Measurements from ENCODE around the gene LRP11.
"Not testable (repeated sequence)": the region's sequence is repeated elsewhere in the genome, so short reads cannot be mapped to it uniquely, and the experiment has no call there.

LRP11 gene

DNA sequence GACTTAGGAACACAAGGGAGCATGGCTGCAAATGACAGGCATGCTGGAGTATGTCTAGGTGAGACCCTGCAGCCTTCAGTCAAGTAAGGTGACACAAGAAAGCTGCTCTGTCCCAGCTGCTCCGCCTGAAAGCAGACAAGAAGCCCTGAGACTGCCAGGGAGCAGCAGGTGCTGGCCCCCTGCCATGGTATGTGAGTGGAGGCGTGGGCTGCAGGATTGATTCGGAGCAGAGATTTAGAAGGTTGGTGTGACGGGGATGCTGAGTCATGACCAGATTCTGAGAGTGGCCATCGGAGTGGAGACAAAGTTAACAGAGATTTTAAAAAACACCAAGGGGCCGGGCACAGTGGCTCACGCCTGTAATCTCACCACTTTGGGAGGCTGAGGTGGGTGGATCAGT, 17.8 kb downstream of the LRP11 start:
- DNase-seq = peak; percentile 27

DNA sequence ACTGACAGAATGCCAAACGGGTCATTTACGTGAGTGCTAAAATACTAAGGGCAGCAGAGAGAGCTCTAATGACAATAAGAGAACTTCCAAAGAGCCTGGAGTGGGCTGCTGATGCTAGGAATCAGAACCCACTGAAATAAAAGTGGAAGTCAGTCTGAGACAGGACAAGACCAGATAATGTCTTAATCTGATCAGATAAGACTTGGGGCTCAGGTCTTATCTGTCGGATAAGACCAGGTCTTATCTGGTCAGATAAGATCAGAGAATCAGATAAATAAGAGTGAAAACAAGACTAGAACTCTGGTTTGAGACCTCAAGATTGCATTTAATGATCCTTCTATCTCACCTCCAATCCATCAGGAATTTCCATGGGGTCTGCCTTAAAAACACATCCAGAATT, 18.6 kb downstream of the LRP11 start:
- DNase-seq = no peak

DNA sequence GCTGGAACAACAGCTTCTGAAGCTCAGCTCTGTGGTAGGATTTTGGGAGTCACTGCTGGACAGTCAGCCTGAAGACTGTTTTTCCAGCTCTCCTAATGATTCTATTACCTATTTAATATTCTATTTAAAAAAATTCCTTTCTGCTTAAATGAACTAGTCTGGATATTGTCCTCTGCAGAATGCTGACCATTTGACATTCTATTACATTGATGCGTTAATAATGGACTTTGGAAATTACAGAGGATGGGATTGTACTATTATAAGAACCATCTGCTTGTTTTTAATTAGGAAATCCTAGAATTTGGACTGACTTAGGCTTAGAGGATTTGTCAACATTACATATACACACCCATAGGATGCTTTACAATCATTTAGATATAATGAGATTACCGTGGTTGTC, 19.7 kb downstream of the LRP11 start:
- no peak for DNase-seq

DNA sequence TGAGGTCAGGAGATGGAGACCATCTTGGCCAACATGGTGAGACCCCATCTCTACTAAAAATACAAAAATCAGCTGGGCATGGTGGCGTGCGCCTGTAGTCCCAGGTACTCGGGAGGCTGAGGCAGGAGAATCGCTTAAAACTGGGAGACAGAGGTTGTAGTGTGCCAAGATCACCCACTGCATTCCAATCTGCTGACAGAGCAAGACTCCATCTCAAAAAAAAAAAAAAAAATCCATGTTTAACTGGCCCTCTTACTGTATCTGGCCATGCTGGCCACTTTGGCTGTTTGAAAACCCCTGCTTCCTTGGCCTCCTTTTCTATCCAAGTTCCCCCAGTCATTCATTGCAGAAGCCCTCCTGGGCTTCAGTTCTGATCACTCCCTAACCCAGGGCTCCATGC, 20.1 kb downstream of the LRP11 start:
- not testable (repeated sequence) for DNase-seq

DNA sequence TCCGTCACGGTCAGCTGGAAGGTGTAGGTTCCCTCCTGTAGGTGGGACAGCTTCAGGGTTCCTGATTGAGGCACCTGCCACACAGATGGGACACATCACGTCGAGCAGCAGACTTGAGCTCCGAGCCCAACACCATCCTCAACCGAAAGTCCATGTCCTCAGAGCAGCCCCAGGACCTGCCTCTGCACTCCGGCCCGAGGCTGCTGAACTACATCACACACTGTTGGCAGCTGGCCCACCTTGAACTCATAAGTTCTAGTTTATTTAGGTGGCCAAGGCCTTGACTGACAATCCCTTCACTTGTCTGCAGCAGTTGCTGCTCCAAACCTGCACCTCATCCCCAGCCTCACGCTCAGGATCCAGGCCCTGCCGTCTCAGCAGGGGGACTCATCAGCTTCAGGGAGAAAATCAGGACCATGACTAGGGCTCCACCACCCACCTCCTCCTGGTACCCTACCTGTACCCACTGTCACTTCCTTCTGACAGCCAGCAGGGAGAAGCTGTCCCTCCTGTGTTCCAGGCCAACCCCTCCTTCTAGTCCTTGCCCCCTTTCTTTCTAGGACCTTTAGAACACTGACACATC, 21.0 kb downstream of the LRP11 start:
- no peak for DNase-seq

DNA sequence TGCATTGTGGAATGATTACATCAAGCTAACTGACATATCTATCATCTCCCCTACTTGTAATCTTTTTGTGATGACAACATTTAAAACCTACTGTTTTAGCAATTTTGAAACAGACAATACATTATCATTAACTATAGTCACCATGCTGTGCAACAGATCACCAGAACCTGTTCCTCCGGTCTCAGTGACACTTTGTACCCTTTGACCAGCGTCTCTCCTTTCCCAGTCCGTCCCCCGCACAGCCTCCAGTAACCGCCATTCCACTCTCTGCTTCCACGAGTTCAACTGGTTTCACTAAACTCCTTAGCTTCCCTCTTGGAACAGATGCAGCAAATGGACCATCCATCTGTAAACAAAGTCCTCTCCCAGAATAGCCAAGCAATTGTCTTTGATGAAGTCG, 21.8 kb downstream of the LRP11 start:
- DNase-seq = no peak

DNA sequence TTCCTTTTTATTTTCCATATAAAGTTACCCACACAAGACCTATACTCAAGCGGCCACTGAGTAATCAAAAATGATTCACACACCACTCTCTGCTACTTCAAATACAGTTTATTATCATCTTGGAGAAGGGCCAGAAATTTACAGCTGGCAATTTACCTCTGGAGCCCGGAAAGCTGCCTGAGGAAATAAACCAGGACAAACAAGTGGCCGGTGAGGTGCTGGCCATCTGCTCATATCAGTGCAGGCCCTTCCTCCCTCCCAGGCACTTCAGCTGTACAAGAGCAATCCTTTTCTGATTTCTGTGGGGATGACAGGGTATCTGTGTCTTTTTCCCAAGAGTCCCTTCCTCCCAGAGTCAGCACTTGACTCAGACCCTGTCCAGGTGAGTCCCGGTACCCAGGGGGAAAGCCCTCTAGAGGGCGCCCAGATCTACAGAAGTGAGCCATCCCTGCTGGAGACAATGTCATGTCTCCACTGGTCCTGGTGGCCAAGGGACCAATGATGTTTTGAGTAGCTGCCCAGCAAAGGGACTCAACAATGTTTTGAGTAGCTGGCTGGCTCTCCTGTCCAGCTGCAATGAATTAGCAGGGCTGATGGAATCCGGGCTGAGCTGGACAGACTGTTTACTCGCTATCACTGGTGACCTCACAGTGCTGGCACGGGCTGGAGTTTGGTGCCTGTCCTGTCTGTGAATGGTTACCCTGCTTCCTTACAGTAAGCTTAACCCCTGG, 23.6 kb downstream of the LRP11 start:
- DNase-seq = peak; percentile 60

DNA sequence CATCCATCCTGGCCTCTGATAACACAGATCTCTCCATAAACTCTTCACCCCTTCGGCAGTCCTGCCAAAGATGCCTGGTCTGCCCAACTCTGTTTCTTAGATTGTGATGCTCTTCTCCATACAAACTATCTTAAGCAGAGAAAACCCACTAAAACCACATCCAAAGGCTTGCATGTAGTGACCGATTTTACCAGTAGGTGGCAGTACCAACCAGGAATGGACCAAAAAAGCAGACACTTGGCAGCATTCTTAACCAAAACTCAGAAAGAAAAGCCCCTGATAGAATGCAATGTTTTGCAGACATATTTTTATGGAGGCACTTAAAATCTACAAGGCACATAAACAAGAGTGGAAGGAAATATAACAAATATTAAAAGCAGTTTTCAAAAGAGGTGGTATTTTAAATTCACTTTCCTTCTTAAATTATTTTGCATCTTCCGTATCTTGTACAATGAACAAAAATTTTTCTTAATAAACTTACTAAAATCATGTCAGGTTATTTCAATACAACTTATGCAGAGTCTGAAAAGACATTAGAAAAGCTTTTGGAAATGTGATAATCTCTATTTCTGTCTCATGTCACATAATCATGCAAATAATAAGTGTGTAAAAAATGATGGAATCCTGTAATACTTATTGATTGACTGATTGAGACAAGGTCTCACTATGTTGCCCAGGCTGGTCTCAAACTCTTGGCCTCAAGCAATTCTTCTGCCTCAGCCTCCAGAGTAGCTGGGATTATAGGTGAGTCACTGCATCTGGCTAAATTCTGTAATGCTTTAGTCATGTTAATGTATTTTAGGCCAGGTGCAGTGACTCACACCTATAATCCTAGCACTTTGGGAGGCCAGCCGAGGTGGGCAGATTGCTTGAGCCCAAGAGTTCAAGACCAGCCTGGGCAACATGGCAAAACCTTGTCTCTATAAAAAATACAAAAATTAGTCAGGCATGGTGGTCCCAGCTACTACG, 29.4 kb downstream of the LRP11 start:
- DNase-seq = peak; percentile 91

DNA sequence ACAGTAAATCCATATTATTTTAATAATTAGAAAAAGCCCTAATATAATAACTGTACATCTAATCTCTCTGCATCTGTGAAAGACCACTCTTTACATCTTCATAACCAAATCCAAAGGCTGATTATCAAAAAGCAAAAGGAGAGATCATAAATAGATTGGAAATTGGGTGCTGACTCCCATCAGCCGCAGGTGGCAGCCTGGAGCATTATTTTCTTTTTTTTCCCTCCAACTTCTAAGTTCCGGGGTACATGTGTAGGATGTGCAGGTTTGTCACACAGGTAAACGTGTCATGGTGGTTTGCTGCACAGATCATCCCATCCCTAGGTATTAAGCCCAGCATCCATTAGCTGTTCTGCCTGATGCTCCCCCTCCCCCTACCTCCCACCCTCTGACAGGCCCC, 30.5 kb downstream of the LRP11 start:
- DNase-seq = no peak

DNA sequence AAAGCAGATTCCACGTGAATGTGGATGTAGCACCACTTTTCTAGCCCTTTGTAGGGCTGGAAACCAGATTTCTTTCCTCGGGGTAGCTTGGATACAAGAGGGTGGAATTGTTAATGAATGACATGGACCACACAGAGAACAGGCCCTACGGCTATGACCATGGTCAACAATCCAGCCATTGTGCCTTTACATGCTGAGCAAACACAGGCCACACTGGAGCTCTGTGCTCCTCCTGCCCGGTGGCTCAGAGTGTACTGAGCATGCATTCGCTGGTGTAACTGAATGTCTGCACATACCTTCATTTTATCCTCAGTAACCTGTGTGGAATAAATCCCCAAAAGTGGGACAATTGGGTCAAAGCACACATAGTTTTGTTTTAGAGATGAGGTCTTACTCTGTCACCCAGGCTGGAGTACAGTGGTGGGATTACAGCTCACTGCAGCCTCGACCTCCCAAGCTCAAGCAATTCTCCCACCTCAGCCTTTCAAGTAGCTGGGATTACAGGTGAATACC, 32.8 kb downstream of the LRP11 start:
- no peak for DNase-seq

DNA sequence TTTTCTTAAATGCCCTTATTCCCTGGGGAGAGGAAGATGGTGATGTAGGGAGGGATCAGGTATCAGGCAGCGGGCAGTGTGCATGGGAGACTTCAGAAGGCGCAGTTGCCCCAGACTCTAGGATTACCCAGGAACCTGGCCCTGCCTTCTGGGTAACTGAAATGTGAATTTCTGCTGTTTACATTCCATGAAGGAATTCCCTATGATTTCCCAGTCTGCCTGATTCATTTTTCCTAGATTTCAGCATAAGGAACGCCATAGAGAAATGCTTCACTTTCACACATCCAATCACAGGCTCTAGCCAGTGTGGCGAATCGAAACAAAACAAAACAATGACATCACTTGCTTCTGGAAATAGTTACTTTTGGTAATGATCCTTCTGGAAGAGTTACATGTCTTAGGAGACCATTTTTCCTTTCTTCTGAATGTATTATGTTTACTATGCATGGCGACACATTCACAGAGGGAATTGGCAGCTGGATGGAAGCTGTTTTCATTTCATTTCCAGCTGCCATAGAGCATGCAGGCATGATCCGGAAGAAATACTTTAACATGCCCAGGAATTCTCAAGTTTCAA, 33.3 kb downstream of the LRP11 start:
- no peak for DNase-seq

DNA sequence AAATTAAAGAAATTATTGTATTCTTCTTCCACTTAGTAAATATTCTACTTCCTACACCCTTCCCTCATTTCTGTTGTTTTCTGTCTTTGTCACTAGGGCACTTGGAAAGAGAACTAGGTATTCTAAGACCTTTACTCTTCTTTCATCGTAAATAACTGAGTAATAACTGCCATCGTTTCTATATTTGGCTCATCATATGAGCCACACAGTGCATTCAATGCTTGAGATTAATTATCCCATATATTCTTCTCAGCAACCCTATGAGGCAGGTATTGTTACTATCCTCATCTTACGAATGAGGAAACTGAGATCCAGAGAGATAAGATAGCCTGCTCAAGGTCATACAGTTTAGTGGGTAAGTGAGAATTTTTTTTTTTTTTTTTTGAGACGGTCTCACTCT, 38.9 kb downstream of the LRP11 start:
- no peak for DNase-seq

DNA sequence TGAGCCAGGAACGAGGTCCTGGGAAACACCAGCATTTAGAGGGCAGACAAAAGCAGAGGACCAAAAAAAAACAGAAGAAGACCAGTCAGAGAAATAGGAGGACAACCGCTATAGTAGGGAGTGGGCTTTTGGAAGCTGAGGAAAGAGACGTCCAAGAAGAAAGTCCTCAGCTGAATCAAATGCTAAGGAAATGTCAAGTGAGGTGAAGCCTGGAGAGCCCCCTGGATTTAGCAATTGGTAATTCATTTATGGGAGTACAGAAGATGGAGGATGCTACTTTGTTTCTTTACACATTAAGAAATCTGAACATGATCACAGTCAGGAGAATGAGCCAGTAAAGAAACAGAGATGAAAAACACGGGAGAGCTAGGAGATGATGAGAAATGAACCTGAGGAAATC, 41.1 kb downstream of the LRP11 start:
- peak; percentile 29 for DNase-seq

DNA sequence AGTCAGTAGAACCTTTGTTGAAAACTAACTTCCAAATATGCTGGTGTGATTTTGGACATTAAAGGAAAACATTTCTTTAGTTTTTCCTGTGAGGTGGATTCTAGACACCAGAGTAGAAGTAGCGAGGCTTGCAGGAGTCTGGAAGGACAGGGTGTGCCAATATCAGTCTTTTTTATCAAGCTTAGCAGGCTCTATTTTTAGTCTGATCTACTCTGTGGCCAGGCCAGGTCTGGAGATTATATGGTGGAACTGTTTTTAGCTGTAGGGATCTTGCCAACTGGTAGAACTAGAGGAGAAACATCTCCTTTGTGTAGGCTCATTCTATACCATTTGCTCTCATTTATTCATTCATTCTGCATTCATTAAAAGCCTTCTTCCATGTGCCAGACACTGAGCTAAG, 42.7 kb downstream of the LRP11 start:
- no peak for DNase-seq

DNA sequence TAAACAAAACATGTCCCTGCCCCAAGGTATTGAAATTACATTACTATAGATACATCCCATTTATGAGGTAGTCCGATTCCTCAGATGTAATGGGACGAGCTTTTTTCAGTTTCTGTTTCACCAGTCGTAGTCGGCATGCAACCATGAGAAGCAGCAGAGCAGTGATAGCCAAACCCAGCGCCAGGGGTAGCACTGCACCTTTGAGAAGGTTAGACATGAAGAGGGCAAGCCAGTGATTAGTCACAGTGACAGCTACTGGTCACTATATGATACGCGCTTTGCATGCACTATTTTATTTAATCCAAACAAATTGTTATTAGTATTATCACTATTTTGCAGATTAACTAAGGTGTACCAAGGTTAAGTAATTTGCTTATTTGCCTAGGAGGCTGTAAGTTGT, 43.7 kb downstream of the LRP11 start:
- DNase-seq = no peak

DNA sequence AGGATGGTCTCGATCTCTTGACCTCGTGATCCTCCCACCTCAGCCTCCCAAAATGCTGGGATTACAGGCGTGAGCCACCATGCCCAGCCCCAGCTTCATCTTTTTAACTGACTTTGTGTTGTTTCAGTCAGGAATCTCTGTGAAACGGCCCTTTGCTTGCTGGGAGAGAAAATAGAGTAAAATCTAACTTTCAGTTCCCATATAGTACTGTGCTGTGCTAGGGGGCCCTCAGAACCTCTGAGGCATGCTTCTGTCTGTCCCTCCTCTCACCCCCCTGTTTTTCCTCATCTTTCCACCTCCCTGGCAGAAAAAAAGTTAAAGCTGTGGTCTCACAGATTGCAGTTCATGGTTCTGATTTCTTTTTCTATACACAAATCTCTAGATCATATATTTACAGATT, 48.4 kb downstream of the LRP11 start:
- no peak for DNase-seq

DNA sequence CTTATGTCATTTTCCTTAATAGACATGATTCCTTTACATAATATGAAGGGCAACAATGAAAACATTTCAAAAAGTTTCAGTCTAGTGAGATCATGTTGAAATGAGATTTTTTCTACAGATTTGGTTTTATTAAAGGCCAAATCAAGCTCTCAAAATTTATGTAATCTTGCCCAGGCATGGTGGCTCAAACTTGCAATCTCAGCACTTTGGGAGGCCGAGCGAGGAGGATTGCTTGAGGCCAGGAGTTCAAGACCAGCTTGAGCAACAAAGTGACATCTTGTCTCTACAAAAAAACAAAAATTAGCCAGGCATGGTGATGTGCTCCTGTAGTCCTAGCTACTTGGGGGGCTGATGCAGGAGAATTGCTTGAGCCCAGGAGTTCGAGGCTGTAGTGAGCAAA, 50.8 kb downstream of the LRP11 start:
- no peak for DNase-seq

DNA sequence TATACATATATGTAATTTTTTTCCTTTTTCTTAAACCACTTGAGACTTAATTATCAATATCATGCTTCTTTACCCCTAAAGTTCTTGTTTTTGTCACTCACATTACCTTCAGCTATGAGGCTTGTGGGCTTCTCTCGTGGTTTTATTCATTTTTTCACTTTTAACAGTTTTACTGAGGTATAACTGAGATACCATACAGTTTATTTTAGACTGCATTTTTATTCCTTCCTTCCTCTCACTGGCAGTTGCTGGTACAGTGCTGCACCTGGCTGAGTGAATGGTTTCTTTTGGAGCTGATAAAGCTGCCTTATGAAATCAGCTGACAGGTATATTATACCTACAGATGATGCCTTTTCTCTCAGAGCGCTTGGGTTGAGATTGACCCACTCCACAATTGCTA, 54.4 kb downstream of the LRP11 start:
- DNase-seq = no peak

DNA sequence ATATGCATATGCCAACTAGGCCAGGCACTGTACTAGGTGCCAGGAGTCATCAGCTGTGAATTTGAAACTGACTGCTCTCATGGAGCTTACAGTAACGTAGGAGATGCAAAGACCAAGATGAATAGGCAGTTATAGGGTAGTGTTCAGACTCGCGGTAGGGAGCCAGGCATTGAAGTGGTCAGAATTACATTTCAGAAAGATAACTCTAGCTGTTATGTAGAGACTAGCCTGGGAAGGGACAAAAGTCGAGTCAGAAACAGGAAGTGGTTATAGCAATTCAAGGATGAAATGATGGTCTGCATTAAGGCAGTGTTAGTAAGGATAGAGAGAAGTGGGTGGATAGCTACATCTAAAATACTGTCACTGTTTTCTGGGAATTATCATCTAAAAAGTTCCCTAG, 58.0 kb downstream of the LRP11 start:
- peak; percentile 84 for DNase-seq

DNA sequence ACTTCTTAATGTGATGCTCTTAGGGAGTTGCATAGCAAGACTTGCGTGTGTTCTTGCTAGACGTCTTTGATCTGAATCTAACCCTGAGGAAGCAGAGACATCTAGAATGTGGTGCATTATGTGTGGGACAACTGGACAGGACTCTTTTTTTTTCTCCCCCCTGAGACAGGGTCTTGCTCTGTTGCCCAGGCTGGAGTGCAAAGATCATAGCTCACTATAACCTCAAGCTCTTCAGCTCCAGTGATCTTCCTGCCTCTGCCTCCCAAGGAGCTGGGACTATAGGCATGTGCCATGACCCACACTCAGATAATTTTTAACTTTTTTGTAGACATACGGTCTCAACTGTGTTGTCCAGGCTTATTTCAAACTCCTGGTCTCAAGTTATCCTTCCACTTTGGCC, 80.6 kb downstream of the LRP11 start:
- DNase-seq = no peak

DNA sequence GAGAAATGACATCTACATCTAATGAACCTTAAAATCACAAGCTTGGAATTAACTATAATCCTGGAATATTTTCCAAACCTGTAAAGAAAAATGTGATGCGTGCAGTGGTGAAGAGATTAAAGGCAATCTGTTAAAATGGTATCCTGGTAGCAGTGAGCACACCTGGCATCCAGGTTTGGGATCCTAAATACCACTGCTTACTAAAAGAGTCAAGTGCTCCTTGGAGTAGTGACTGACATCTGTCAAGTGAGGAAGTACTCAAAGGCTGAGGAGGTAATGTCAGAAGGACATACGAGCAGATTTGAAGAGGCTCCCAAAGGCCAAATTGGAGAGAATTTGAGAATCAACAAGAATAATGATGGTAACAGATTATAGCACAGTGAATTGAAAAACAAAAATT, 81.8 kb downstream of the LRP11 start:
- no peak for DNase-seq

DNA sequence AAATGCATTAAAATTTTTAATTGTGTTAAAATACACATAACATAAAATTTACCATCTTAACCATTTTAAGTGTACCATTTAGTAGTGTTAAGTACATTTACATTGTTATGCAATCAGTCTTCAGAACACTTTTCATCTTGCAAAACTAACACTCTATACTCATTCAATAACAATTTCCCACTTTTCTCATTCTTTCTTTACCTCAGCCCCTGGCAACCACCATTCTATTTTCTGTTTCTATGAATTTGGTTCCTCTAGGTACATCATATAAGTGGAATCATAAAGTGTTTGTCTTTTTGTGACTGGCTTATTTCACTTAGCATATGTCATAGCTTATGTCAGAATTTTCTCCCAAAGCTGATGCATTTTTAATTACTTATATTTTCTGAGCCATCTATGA, 82.4 kb downstream of the LRP11 start:
- DNase-seq = no peak

DNA sequence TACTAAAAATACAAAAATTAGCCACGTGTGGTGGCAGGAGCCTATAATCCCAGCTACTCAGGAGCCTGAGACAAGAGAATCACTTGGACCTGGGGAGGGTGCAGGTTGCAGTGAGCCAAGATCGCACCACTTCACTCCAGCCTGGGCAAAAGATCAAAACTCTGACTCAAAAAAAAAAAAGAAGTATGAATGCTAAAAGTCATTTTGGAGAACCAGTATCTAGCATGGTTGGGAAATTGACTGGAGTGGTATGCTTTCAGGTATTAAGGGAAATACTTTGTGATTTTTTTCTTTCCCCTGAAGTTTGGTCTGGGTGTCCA, 84.6 kb downstream of the LRP11 start:
- no peak for DNase-seq

DNA sequence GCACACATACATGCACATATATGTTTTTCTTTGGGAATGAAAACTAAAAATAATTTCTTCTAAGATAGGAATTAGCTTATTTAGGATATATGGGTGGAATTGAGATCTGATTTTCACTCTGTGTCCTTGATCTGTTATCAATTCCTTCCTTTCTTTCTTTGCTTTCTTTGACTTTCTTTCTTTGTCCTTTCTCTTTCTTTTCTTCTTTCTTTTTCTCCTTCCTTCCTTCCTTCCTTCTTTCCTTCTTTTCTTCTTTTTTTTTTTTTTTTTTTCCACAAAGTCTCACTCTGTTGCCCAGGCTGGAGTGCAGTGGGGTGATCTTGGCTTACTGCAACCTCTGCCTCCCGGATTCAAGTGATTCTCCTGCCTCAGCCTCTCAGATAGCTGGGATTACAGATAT, 86.5 kb downstream of the LRP11 start:
- no peak for DNase-seq

Data from OCI-M1 (cell line).